Natural killer cell treated with Interleukin-12 subunit alpha and Interleukin-12 subunit beta and Interleukin-15 and Interleukin-18, amount 100 ng/mL, for 72 hours (primary cell): ENCODE data around the gene OR10G2. TPM values are rescaled to one million over a fixed set of nuclear protein-coding genes. Genes with fewer than 3 reads are reported as not detected.

Experiments
- ATAC-seq, 2 donors: fragments of 150-1000 bp; cut with Tn5 transposase in 1 of 2; sonication (Bioruptor Pico), chemical (Tn5 transposase) in 1 of 2; 2 replicates each; pipeline ENCODE4 v1.10.0; 2021
- DNase-seq: peaks from one replicate; pipeline ENCODE4 v3.0.0; 2022; ENCODE audit warnings: low spot score
- H3K27ac Mint-ChIP-seq, 2 donors: 1 replicate in 1 of 2; 2 replicates in 1 of 2; pipeline ENCODE4 v1.8.0; 2022; ENCODE audit warnings: mixed read lengths in 2 of 2, mild to moderate bottlenecking in 1 of 2, moderate library complexity in 1 of 2
- H3K27me3 Mint-ChIP-seq, 2 donors: 1 replicate in 1 of 2; 2 replicates in 1 of 2; pipeline ENCODE4 v1.8.0; 2022; ENCODE audit warnings: mixed read lengths in 2 of 2
- H3K36me3 Mint-ChIP-seq: one replicate; pipeline ENCODE4 v1.8.0; 2022; ENCODE audit warnings: mixed read lengths
- H3K4me1 Mint-ChIP-seq, 2 donors: 1 replicate in 1 of 2; 2 replicates in 1 of 2; pipeline ENCODE4 v1.8.0; 2022; ENCODE audit warnings: low read depth in 2 of 2, mixed read lengths in 2 of 2, mild to moderate bottlenecking in 1 of 2
- H3K4me3 Mint-ChIP-seq: one replicate; pipeline ENCODE4 v1.8.0; 2022; ENCODE audit warnings: mixed read lengths
- H3K9me3 Mint-ChIP-seq: 2 replicates; pipeline ENCODE4 v1.8.0; 2022; ENCODE audit warnings: mixed read lengths
- total RNA-seq, 2 donors: library from RNA; stranded (reverse); gene quantifications; one replicate each; pipeline ENCODE4 v1.2.3, GENCODE V29; 2022

The OR10G2 gene
- total RNA-seq, result not detected

DNA sequence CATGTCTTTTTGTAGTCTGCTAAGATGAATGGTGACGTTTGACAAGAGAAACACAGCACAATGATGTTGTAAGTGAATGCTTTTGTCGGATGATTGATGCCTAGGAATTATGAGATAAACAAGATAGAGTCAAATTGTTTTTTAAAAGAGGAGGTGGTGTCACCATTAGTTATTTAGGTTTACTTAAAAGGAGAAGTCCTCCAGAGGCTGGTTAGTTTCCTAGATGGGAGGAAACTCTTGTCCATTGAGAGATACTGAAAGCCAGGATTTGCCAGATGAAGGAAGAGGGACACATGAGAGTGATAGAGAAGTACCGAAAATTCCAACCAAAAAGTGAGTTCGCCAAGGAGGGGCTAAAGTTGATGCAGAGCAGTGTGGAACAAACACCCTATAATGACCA is at the start of gene OR10G2:
TSS of gene OR10G2 (minus strand) at position 101 of the 400 bp plus-strand sequence. CDS start at position 3, 98 bp downstream.
- Mint-ChIP-seq H3K4me1 (no peaks in the 10 kb centered on the region), H3K36me3 (no peaks in the 10 kb centered on the region), H3K9me3 (no peaks in the 10 kb centered on the region), H3K27me3 (peaks cover 17 to 18% of the 10 kb centered on the region in 2 donors), H3K4me3 (no peak within 1 kb of the TSS), H3K27ac (no peak within 1 kb of the TSS)
- ATAC-seq, result no peak
- no peak for DNase-seq

DNA sequence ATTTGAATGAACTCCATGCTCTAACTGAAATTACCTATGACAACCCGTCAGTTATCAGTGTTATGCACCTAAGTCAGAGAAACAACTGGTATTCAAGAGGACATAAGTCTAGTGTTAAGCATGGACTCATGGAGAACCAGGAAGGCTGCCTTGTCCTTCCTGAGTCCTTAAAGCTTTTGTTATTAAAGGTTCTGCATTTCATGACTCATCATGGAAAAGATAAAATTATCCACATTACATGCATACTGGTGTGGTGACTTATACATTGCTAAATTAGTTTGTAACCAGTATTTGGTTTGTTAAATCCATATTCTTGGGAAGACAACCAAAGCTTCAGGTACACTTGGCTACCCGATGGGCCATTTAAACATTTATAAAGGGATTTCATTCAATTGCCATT is 45.3 kb upstream of the OR10G2 start:
- DNase-seq (no peak), ATAC-seq (no peak)
- Mint-ChIP-seq H3K4me3 (no peak overlapping the region), H3K27me3 (peaks cover 22 to 29% of the 10 kb centered on the region in 2 donors), H3K27ac (no peak overlapping the region), H3K4me1 (no peaks in the 10 kb centered on the region), H3K9me3 (no peaks in the 10 kb centered on the region), H3K36me3 (no peaks in the 10 kb centered on the region)

DNA sequence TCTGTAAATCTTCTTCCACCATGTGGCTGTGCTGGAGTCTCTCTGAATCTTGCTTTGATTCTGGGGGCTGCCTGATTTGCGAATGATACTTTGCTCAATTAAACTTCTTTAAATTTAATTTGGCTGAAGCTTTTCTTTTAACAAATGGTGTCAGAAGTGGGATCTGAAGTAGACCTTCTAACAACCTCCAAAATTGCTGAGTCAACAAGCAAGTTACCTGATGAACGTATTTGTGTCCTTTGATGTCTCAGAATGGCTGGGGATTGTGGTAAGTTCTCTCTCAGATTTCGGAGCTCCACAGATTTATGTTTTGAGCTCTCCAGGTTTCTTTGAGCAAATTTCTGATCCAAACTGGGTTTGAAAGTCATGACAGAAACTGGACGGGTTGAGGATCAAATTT is 40.8 kb upstream of the OR10G2 start:
- Mint-ChIP-seq H3K4me1 (no peaks in the 10 kb centered on the region), H3K9me3 (no peaks in the 10 kb centered on the region), H3K4me3 (no peak overlapping the region), H3K27ac (no peak overlapping the region), H3K36me3 (no peaks in the 10 kb centered on the region), H3K27me3 (peaks cover 14 to 21% of the 10 kb centered on the region in 2 donors)
- DNase-seq, result no peak
- ATAC-seq, result no peak

GRCh38 chr14:21673718-21674117 is 39.0 kb upstream of the OR10G2 start, which contains the start of gene OR4E1:
OR4E1 (minus strand) TSS chr14:21673818; CDS start chr14:21670935, 2,883 bp downstream.
- no peak for DNase-seq
- Mint-ChIP-seq H3K9me3 (no peaks in the 10 kb centered on the region), H3K4me1 (no peaks in the 10 kb centered on the region), H3K4me3 (no peak within 1 kb of the TSS), H3K36me3 (no peaks in the 10 kb centered on the region), H3K27ac (no peak within 1 kb of the TSS), H3K27me3 (peaks cover 20 to 39% of the 10 kb centered on the region in 2 donors)
- no peak for ATAC-seq

GRCh38 chr14:21672116-21672515 is 37.4 kb upstream of the OR10G2 start:
- DNase-seq, result no peak
- H3K27me3 Mint-ChIP-seq, result peaks cover 12 to 27% of the 10 kb centered on the region in 2 donors
- H3K4me3 Mint-ChIP-seq, result no peak overlapping the region

DNA sequence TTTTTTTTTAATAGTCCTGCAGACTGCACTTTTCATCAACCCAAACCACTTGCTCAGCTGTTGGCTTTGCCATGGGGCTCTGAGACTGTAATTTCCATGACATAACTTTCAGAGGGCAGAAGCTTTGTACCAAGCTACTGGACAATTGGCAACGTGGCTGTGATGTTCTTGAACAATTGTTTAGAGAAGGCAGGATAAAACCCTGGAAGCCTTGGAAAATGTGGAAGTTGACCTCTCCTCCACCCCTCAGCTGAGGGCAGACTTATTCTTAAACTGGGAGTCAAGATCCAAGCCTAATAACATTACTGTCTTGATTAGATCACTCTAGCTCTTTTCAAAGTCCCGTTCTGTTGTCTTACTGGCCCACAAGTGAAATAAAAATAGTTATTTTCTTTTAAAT is 36.6 kb upstream of the OR10G2 start:
- H3K4me1 Mint-ChIP-seq, result no peaks in the 10 kb centered on the region
- DNase-seq (no peak), ATAC-seq (no peak)
- H3K27me3 Mint-ChIP-seq, result peaks cover 12 to 27% of the 10 kb centered on the region in 2 donors
- H3K27ac Mint-ChIP-seq, result no peak overlapping the region
- H3K9me3 Mint-ChIP-seq, result no peaks in the 10 kb centered on the region
- H3K36me3 Mint-ChIP-seq, result no peaks in the 10 kb centered on the region
- no peak overlapping the region for H3K4me3 Mint-ChIP-seq

More at GRCh38 chr14:21672116-21672515, 37.4 kb upstream of the OR10G2 start:
- Mint-ChIP-seq H3K27ac (no peak overlapping the region), H3K36me3 (no peaks in the 10 kb centered on the region), H3K4me1 (no peaks in the 10 kb centered on the region), H3K9me3 (no peaks in the 10 kb centered on the region)
- no peak for ATAC-seq

DNA sequence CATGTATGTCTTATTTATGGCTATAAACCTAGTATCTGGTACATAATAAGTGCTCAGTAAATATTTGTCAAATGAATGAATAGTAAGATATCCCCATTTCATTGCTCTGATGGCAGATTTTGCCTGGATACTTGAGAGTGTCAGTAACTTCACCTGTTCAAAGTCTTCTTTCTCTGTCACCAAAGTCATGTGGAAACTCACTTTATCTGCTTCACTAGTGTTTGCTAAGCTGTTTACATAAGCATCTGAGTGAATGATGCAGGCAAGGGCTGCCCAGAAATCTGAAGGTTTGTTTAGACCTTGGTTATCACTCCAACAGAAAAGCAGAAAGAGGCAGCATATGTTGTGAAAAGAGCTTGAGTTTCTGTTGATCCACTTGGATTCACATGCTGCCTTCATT is 34.5 kb upstream of the OR10G2 start:
- H3K4me1 Mint-ChIP-seq, result no peaks in the 10 kb centered on the region
- peaks cover 20 to 35% of the 10 kb centered on the region in 2 donors for H3K27me3 Mint-ChIP-seq
- no peaks in the 10 kb centered on the region for H3K9me3 Mint-ChIP-seq
- no peak for ATAC-seq
- no peak for DNase-seq
- H3K4me3 Mint-ChIP-seq, result no peak overlapping the region
- no peak overlapping the region for H3K27ac Mint-ChIP-seq
- no peaks in the 10 kb centered on the region for H3K36me3 Mint-ChIP-seq

GRCh38 chr14:21668377-21668776 is 33.6 kb upstream of the OR10G2 start:
- H3K9me3 Mint-ChIP-seq, result no peaks in the 10 kb centered on the region
- no peak overlapping the region for H3K27ac Mint-ChIP-seq
- DNase-seq (no peak), ATAC-seq (no peak)
- peaks cover 22 to 35% of the 10 kb centered on the region in 2 donors for H3K27me3 Mint-ChIP-seq
- H3K4me3 Mint-ChIP-seq, result no peak overlapping the region
- no peaks in the 10 kb centered on the region for H3K4me1 Mint-ChIP-seq
- H3K36me3 Mint-ChIP-seq, result no peaks in the 10 kb centered on the region

GRCh38 chr14:21656980-21657379 is 22.2 kb upstream of the OR10G2 start:
- ATAC-seq, result no peak
- Mint-ChIP-seq H3K9me3 (no peaks in the 10 kb centered on the region), H3K36me3 (no peaks in the 10 kb centered on the region), H3K4me1 (no peaks in the 10 kb centered on the region), H3K4me3 (no peak overlapping the region), H3K27me3 (peaks cover 20 to 27% of the 10 kb centered on the region in 2 donors), H3K27ac (no peak overlapping the region)
- DNase-seq, result no peak

GRCh38 chr14:21654215-21654614 is 19.5 kb upstream of the OR10G2 start:
- no peak overlapping the region for H3K27ac Mint-ChIP-seq
- no peak overlapping the region for H3K4me3 Mint-ChIP-seq
- peaks cover 18 to 21% of the 10 kb centered on the region in 2 donors for H3K27me3 Mint-ChIP-seq
- no peaks in the 10 kb centered on the region for H3K9me3 Mint-ChIP-seq
- no peaks in the 10 kb centered on the region for H3K4me1 Mint-ChIP-seq
- H3K36me3 Mint-ChIP-seq, result no peaks in the 10 kb centered on the region
- no peak for ATAC-seq
- DNase-seq, result no peak

DNA sequence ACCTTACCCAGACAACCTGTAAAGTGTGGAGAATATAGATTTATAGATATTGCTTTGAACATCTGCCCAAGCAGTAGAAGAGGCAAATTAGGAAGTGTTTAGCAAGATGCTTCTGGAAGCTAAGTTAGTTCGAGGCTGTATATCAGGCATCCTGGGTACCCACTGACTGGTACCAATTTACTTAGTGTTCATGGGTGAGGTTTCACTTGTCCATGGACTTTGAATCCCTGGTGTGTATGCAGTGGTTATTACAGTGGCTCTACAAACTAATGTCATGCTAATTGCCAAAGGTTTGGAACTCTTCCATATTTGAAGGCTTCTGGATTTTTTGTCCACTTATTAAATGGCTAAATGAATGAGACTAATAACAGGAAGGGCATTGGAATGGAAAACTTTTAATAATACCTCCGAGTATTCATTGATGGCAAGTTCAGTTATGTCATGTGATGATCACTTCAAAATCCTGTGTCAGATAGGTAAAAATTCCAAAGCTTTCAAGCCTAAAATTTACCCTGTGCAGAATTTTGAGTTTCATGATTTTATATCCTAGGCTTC is 18.7 kb upstream of the OR10G2 start, which contains the start of gene OR4E2:
TSS of gene OR4E2 (plus strand) at position 505 of the 555 bp plus-strand sequence. CDS start 11,248 bp downstream, outside the sequence.
- Mint-ChIP-seq H3K36me3 (no peaks in the 10 kb centered on the region), H3K9me3 (no peaks in the 10 kb centered on the region), H3K4me1 (no peaks in the 10 kb centered on the region), H3K4me3 (no peak within 1 kb of the TSS), H3K27me3 (peaks cover 17 to 21% of the 10 kb centered on the region in 2 donors), H3K27ac (no peak within 1 kb of the TSS)
- DNase-seq (no peak), ATAC-seq (no peak)

- peaks cover 16% of the 10 kb centered on the region in 2 donors for H3K27me3 Mint-ChIP-seq
- H3K36me3 Mint-ChIP-seq, result no peaks in the 10 kb centered on the region
- DNase-seq (no peak), ATAC-seq (no peak)
- H3K4me1 Mint-ChIP-seq, result no peaks in the 10 kb centered on the region
- no peak overlapping the region for H3K4me3 Mint-ChIP-seq
- H3K27ac Mint-ChIP-seq, result no peak overlapping the region
- no peaks in the 10 kb centered on the region for H3K9me3 Mint-ChIP-seq
These were observed 17.6 kb upstream of the OR10G2 start for GRCh38 chr14:21652209-21652808.

DNA sequence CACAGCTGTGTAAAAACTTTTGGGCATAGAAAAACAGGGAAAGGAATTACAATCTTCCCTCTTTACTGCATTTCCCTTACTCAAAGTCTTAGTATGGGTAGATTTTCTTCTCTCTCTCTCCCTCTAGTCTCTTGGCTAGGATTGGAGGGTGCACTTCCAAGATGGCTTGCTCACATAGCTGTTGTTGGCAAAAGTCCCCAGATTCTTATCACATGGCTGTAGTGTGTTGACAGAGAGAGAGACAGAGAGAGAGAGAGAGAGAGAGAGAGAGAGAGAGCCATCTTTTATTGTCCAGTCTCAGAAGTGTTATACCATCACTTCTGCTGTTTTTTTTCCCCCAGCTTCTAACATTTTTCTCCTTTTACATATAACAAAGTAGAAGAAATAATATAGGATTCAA is 12.6 kb upstream of the OR10G2 start:
- ATAC-seq (no peak), DNase-seq (no peak)
- H3K4me1 Mint-ChIP-seq, result no peaks in the 10 kb centered on the region
- no peak overlapping the region for H3K4me3 Mint-ChIP-seq
- no peaks in the 10 kb centered on the region for H3K9me3 Mint-ChIP-seq
- peaks cover 12 to 21% of the 10 kb centered on the region in 2 donors for H3K27me3 Mint-ChIP-seq
- H3K36me3 Mint-ChIP-seq, result no peaks in the 10 kb centered on the region
- no peak overlapping the region for H3K27ac Mint-ChIP-seq

- Mint-ChIP-seq H3K27me3 (peaks cover 8 to 11% of the 10 kb centered on the region in 2 donors), H3K4me3 (no peak overlapping the region)
- DNase-seq, result no peak
These were observed 8.7 kb upstream of the OR10G2 start for GRCh38 chr14:21643407-21643806.

More at GRCh38 chr14:21643407-21643806, 8.7 kb upstream of the OR10G2 start:
- Mint-ChIP-seq H3K36me3 (no peaks in the 10 kb centered on the region), H3K9me3 (no peaks in the 10 kb centered on the region), H3K4me1 (no peaks in the 10 kb centered on the region), H3K27ac (no peak overlapping the region)
- ATAC-seq, result no peak
